Ascending aorta (tissue), 2 donors: ENCODE measurements around the gene STIM1. TPM values are rescaled to one million over a fixed set of nuclear protein-coding genes. Genes with fewer than 3 reads are reported as not detected.

Experiments
- DNase-seq, 2 donors: peaks; one replicate each; pipeline ENCODE4 v3.0.0-alpha.2; 2019; ENCODE audit warnings: low spot score in 2 of 2
- H3K27ac ChIP-seq, 2 donors: fragments of 200-600 bp; sonication (generic); one replicate each; pipeline ENCODE4 v1.5.1; 2016 to 2017; ENCODE audit warnings: mild to moderate bottlenecking in 1 of 2
- H3K27me3 ChIP-seq: fragments of 200-600 bp; sonication (generic); one replicate; pipeline ENCODE4 v1.5.1; 2017
- H3K36me3 ChIP-seq, 2 donors: fragments of 200-600 bp; sonication (generic); one replicate each; pipeline ENCODE4 v1.5.1; 2016
- H3K4me1 ChIP-seq, 2 donors: fragments of 200-600 bp; sonication (generic); one replicate each; pipeline ENCODE4 v1.5.1; 2016 to 2017; ENCODE audit warnings: mild to moderate bottlenecking in 1 of 2
- H3K4me3 ChIP-seq, 2 donors: fragments of 200-600 bp; sonication (generic); one replicate each; pipeline ENCODE4 v1.5.1; 2016 to 2017; ENCODE audit warnings: mild to moderate bottlenecking in 1 of 2
- H3K9me3 ChIP-seq, 2 donors: fragments of 200-600 bp; sonication (generic); one replicate each; pipeline ENCODE4 v1.5.1; 2016
- CTCF ChIP-seq, 3 experiments: fragments of 200-600 bp in 2 of 3; fragments of 450-650 bp in 1 of 3; sonication (generic) in 2 of 3; IDR thresholded peaks; one replicate each; pipeline ENCODE4 v1.5.1; 2016 to 2019; ENCODE audit warnings: antibody characterized with exemption in 3 of 3, mild to moderate bottlenecking in 1 of 3, moderate library complexity in 1 of 3
- intact Hi-C: fragments of 100-400 bp; cut with DNase I; formaldehyde crosslinking; loops from one replicate; pipeline ENCODE4 v1.15.1; 2023
- total RNA-seq: library from RNA; depleted of rRNA; stranded (reverse); fragments of >200 nt; gene quantifications from one replicate; pipeline ENCODE4 v1.1.0, GENCODE V29; 2016

Gene STIM1
- total RNA-seq, 1 donor from 2014 or later: 48.1 TPM

- H3K36me3 ChIP-seq: no peaks in the 10 kb centered on the region
- H3K27me3 ChIP-seq: no peaks in the 10 kb centered on the region
- intact Hi-C loops: no loop called here
- H3K27ac ChIP-seq: peak overlapping the region; percentile 41 to 59
- no peak overlapping the region for H3K4me3 ChIP-seq
- peaks cover 11 to 25% of the 10 kb centered on the region in 2 donors for H3K4me1 ChIP-seq
- DNase-seq: no peak
- no peak for TF ChIP-seq CTCF (IDR thresholded peaks at IDR 0.05)
- no peaks in the 10 kb centered on the region for H3K9me3 ChIP-seq
Measured at GRCh38 chr11:3865388-3866193, 10.1 kb downstream of the STIM1 start.

DNA sequence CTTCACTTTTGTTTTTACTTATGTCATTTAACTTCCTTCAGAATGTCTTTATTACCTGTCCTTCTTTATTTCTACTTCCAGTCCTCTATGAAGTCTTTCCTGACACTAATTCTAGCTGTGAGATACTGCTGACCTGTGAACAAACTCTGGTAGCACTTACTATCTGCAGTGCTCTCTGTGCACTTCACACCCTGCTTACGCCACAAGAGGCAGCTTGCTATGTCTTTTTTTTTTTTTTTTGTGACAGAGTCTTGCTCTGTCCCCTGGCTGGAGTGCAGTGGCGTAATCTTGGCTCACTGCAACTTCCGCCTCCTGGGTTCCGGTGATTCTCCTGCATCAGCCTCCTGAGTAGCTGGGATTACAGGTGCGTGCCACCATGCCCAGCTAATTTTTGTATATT, 10.7 kb downstream of the STIM1 start:
- Histone ChIP-seq H3K4me1 (peaks cover 11 to 25% of the 10 kb centered on the region in 2 donors), H3K4me3 (no peak overlapping the region), H3K27ac (peak overlapping the region; percentile 3 to 59), H3K27me3 (no peaks in the 10 kb centered on the region), H3K9me3 (no peaks in the 10 kb centered on the region), H3K36me3 (no peaks in the 10 kb centered on the region)
- intact Hi-C loops: no loop called here
- TF ChIP-seq CTCF (IDR thresholded peaks at IDR 0.05): no peak
- no peak for DNase-seq

GRCh38 chr11:3866836-3867208, 11.4 kb downstream of the STIM1 start:
- TF ChIP-seq CTCF (IDR thresholded peaks at IDR 0.05): no peak
- H3K9me3 ChIP-seq: no peaks in the 10 kb centered on the region
- peaks cover 11 to 25% of the 10 kb centered on the region in 2 donors for H3K4me1 ChIP-seq
- no peak overlapping the region for H3K27ac ChIP-seq
- no peaks in the 10 kb centered on the region for H3K36me3 ChIP-seq
- intact Hi-C loops: no loop called here
- no peak overlapping the region for H3K4me3 ChIP-seq
- DNase-seq: no peak
- no peaks in the 10 kb centered on the region for H3K27me3 ChIP-seq

- Histone ChIP-seq H3K9me3 (no peaks in the 10 kb centered on the region), H3K4me1 (peaks cover 11 to 25% of the 10 kb centered on the region in 2 donors), H3K4me3 (no peak overlapping the region), H3K36me3 (no peaks in the 10 kb centered on the region), H3K27ac (peak overlapping the region; percentile 31 to 37), H3K27me3 (no peaks in the 10 kb centered on the region)
- intact Hi-C loops: no loop called here
- no peak for TF ChIP-seq CTCF (IDR thresholded peaks at IDR 0.05)
- DNase-seq: no peak
Measured at GRCh38 chr11:3867209-3868091, 12.0 kb downstream of the STIM1 start.

DNA sequence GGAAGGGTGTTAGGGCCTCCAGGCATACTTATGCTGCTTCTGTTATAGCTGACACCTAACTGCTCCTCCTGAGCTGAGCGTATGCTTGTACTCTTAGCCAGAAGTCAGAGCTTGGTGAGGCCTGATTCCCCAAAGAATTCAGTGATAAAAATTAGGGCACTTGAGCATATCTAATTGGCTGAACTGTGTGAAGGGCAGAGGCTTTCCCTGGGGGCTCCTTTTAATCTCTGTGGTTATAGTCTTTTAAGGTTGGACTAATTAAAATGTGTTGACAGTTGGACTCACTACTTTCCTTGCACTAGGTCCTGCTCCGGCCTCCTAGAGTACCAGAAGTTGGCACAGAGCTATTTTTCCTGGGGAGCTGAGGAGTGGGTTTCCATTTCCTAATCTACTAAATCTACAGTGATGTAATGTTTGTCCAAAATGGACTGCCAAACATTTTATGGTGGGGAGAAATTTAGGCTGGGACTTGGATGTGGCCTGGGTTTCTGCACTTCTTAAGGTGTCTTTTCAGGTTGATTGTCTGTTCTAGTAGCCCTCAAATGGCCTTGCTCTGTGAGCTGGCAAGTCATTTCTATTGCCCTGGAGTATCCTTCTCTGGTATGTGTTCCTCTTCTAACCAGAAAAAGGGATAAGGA, 18.4 kb downstream of the STIM1 start:
- intact Hi-C loops: no loop called here
- Histone ChIP-seq H3K9me3 (no peaks in the 10 kb centered on the region), H3K4me1 (peaks cover 0 to 17% of the 10 kb centered on the region in 2 donors), H3K4me3 (no peak overlapping the region), H3K27me3 (no peaks in the 10 kb centered on the region), H3K27ac (no peak overlapping the region), H3K36me3 (no peaks in the 10 kb centered on the region)
- TF ChIP-seq CTCF (IDR thresholded peaks at IDR 0.05): no peak
- DNase-seq: no peak
